ENCODE results near the gene IL1R2.
"Not testable (repeated sequence)": the region's sequence is repeated elsewhere in the genome, so short reads cannot be mapped to it uniquely, and the experiment has no call there.

IL1R2 gene

GRCh38 chr2:102000012-102000411 lies 8.3 kb downstream of the IL1R2 start:
- no peak for DNase-seq (ENCODE audit: low read depth)

GRCh38 chr2:102000813-102001766 lies 9.3 kb downstream of the IL1R2 start:
- DNase-seq (ENCODE audit: low read depth) = no peak

GRCh38 chr2:102001767-102002142 lies 10.0 kb downstream of the IL1R2 start:
- no peak for DNase-seq (ENCODE audit: low read depth)

- no peak for DNase-seq (ENCODE audit: low read depth)
These were observed 10.5 kb downstream of the IL1R2 start for GRCh38 chr2:102002228-102002627.

- not testable (repeated sequence) for DNase-seq (ENCODE audit: low read depth)
These were observed 11.1 kb downstream of the IL1R2 start for GRCh38 chr2:102002909-102003308.

- DNase-seq (ENCODE audit: low read depth) = no peak
These were observed 11.9 kb downstream of the IL1R2 start for GRCh38 chr2:102003696-102004095.

- no peak for DNase-seq (ENCODE audit: low read depth)
These were observed 12.8 kb downstream of the IL1R2 start for GRCh38 chr2:102004581-102004980.

GRCh38 chr2:102005449-102005848 lies 13.7 kb downstream of the IL1R2 start:
- DNase-seq (ENCODE audit: low read depth) = no peak

GRCh38 chr2:102005989-102006885 lies 14.5 kb downstream of the IL1R2 start:
- no peak for DNase-seq (ENCODE audit: low read depth)

GRCh38 chr2:102006886-102007278 lies 15.1 kb downstream of the IL1R2 start:
- no peak for DNase-seq (ENCODE audit: low read depth)

GRCh38 chr2:102008490-102008889 lies 16.7 kb downstream of the IL1R2 start:
- no peak for DNase-seq (ENCODE audit: low read depth)

GRCh38 chr2:102009557-102009956 lies 17.8 kb downstream of the IL1R2 start:
- DNase-seq (ENCODE audit: low read depth) = no peak

- no peak for DNase-seq (ENCODE audit: low read depth)
These were observed 19.1 kb downstream of the IL1R2 start for GRCh38 chr2:102010902-102011301.

GRCh38 chr2:102012061-102012614 lies 20.4 kb downstream of the IL1R2 start:
- DNase-seq (ENCODE audit: low read depth) = no peak

- no peak for DNase-seq (ENCODE audit: low read depth)
These were observed 21.7 kb downstream of the IL1R2 start for GRCh38 chr2:102013206-102014040.

- no peak for DNase-seq (ENCODE audit: low read depth)
These were observed 22.2 kb downstream of the IL1R2 start for GRCh38 chr2:102014041-102014345.

- DNase-seq (ENCODE audit: low read depth) = no peak
These were observed 23.6 kb downstream of the IL1R2 start for GRCh38 chr2:102015399-102015798.

- no peak for DNase-seq (ENCODE audit: low read depth)
These were observed 24.7 kb downstream of the IL1R2 start for GRCh38 chr2:102016399-102016955.

GRCh38 chr2:102018823-102019445 lies 27.2 kb downstream of the IL1R2 start:
- no peak for DNase-seq (ENCODE audit: low read depth)

GRCh38 chr2:102020596-102021170 lies 28.9 kb downstream of the IL1R2 start:
- peak; percentile 79 for DNase-seq (ENCODE audit: low read depth)

GRCh38 chr2:102021779-102022178 lies 30.0 kb downstream of the IL1R2 start:
- no peak for DNase-seq (ENCODE audit: low read depth)
